GM21717 (cell line): Measurements from ENCODE around the gene CCDC127.

Source experiments
- ATAC-seq: cut with Tn5 transposase; IDR thresholded peaks from one replicate; pipeline ENCODE4 v1.9.1; 2021; ENCODE audit warnings: mild to moderate bottlenecking, moderate library complexity; ENCODE audit not compliant: unreplicated experiment

Gene CCDC127

DNA sequence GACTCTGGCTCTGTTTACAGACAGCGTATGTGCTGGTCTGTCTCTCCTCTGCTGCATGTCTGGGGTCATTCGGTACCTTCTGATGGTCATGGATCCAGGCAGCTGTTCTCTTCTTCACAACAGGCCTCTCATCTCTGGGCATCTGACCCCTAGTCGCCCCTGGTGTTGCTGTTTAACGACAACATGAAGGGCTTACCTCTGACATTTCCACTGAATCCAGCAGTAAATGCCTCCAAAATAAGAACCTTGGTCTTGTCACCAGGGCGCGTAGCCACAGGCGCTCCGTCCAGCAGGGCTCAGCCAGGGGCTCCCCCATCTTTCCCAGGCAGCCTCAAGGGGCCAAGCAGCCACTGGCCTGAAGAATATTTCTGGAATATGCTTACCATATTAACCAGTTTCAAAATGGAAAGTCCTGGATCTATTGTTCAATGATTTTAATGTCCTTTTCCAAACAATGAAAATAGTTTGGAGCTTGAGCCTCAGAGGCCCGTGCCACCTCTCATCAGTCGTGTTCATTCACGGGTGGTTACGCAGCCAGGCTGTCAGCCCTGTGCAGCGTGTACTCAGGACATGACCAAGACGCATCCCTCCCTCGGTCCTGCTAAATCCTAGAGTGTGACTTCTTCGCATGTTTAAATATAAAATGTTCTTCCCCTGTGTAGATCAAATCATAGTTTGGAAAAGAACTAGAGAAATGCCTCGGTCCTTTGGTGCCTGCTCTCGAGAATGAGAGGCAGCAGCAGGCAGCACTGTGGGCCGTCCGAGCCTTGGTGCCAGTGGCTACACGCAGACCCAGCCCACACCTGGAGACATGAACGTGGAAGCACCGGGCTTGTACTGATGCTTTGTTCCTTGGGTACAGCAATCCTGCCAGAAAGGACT, 56.8 kb downstream of the CCDC127 start:
- ATAC-seq: no peak

DNA sequence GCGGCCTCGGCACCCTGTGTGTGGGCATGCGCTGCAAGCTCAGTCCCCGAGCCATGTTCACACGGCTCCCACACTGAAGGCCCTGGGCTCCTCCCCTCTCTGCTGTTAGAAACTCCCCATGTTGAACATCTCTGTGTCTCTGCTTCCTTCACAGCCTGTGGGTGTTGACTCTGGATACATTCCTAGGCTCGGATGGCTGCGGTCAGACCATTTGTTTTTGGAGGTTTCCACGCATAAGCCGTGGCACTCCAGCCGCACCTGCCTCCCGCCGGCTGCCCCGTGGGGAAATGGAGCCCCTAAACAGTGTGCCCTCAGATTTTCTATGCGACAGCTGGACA, 57.8 kb downstream of the CCDC127 start:
- ATAC-seq: no peak

DNA sequence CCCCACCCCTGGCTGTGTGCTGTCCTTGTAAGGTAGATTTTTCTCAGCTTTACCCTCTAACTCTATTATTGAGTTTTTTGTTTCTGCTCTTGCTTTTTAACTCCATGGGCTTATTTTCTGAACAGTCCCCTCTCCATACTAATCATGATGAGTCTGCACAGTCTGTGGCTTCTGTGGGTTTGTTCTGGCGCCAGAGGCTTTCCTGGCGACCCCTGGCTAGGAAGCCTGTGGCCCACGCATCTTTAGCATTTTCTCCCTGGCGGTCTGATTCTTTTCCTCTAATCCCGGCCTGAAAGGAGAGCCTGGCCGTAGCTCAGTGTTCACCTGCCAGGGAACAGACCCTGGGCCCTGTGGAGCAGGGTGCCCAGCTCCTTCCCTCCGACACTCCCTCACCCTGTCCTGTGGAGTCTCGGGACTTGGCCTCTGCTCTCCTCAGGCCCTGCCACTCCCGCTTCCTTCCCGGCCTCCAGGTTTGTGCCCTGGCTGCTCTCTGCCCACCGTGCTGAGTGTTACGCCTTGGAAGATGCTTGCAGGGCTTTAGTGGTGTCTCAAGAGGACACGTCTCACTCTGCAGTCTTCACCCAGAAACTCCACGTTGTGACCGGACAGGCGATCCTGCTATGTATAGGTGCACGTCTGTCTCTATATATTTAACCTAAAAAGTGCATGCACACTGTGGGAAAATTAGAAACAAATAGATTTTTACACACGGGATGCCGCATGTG, 58.3 kb downstream of the CCDC127 start:
- ATAC-seq: no peak

DNA sequence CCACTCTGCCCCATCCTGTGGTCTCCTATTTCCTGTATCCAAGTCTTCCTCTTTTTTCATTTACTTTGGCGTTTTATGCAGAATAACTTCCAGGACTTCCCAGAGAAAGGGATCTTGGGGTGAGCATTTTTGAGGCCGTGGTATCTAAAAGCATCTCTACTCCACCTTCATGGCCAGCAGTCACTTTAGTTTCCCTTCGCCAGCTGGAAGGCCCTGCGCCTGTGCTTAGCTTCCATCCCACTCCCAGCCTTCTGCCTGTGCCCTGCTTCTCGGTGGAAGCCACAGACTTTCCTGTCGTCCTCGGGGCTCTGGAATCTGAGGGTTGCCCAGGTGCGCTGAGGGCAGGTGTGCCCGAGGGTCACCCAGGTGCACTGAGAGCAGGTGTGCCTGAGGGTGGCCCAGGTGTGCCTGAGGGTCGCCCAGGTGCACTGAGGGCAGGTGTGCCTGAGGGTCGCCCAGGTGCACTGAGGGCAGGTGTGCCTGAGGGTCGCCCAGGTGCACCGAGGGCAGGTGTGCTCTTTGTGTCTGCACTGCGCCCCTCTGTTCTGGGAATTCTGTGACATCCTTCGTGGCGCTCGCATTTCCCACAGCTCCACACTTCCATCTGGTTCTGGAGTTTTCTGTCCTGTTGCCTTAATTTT, 59.0 kb downstream of the CCDC127 start:
- no peak for ATAC-seq

DNA sequence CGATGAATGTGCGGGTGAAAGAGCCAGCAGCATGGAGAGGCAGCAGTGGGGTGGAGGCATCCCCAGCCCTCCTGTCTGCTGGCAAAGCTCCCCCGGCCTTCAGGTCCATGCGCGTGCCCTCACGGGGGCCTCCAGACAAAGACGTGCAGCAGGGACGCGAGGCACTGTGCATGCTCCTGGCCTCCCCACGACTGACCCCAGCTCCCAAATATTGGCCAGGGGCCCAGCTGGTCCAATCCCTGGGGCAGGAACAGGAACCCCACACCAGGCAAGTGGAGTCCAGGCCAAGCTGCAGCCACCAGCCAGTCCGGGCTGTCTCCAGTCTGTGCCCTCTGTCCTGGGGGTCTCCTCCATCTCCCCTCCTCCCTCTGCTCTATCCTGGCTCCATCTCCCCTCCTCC, 60.2 kb downstream of the CCDC127 start:
- ATAC-seq: no peak

DNA sequence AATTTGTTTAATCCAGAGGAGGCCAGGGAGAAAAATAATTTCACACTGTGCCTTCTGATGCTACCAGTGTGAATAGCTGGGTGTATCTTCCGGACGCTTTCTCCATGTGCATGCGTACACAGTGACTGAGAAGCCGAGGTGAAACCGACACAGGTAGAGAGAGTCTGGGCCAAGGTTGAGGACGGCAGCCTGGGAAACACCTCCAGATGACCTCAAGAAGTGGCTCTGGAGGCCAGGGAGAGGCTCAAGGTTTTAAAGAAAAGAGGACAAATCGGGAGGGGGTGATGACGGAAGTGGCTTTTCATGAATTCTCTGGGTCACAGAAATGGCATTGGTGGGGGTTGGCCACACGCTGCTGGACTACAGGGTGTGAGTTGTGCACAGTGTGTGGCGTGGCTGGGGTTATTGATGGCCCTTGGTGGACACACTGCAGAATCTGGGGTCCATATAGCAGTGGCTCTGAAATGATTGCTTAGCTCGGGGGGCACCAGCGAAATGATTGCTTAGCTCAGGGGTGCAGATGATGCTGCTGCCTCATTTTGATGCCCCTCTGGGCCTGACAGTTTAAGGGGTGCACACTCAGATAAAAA, 60.7 kb downstream of the CCDC127 start:
- no peak for ATAC-seq

DNA sequence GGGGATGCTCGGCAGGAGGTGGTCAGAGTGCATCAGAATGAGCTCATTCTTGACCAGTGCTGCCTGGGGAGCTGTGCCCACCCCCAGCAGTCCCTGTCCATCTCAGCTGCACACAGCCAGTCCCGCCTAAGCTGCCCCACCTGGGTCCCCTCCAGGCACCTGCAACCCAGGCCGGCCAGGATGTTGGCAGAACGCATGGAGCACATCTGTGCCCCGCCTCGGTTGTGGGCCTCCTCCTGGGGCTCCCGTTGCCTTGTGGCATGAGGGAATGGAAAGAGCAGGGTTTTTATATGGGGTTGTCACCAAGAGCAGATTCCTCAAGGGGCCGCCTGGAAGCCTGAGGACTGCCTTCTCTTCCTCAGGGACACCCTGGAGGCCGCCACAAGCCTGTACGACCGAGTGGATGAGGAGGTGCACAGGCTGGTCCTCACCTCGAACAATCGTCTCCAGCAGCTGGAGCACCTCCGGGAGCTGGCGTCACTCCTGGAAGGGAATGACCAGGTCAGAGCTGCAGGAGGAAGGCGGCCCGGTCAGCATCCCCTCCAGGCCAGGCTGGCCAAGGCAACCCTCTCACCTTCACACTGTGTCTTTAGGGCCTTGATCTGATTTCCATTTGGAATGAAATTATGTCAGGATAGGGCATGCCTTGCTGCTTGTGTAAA, 61.4 kb downstream of the CCDC127 start:
- ATAC-seq: no peak

DNA sequence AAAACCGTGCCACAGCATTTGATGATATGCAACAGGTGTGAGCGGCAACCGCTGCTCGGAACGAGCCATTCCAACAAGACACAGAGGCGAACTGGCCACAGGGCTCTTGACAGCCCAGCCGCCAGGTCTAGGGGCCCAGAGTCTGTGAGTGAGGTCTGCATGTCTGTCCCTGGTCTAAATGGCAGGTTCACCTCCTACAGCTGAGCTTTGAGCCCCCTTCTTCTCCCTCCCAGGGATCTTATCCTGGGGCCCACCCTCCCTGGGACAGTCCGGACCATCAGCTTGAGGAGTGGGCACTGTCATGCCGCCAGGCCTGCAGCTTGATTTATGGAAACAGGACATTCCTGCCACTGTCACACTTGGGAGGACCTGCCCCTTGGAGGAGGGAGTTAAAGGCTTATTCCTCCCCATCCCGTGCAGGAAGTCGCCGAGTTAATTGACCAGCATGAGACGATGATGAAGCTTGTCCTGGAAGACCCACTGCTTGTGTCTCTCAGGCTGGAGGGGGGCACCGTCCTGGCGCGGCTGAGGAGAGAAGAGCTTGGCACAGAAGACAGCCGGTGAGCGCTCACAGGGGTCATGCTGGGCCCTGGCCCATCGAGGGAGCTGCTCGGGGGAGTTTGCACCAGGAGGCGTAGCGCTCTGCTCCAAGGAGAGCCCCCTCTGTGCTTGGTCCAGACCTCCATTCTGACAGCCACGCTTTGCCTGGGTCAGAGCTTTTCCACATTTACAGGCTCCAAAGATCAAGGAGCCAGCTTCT, 62.1 kb downstream of the CCDC127 start:
- ATAC-seq: no peak

DNA sequence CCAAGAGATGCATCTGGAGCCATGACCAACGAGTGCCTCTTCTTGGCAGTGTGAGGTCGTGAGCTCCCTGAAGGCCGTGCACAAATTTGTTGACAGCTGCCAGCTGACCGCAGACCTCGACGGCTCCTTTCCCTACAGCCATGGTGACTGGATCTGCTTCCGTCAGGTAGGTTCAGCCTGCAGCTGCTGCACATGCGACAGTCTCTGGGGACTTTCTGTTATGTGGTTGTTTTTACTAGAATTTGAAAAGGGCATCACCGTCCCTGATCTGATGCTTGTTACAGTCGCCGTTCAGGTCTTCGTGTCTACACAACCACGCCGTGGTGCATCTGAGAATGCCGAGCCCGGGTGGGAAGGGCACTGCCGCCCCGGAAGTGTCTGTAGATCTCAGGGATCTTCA, 63.1 kb downstream of the CCDC127 start:
- ATAC-seq: no peak

DNA sequence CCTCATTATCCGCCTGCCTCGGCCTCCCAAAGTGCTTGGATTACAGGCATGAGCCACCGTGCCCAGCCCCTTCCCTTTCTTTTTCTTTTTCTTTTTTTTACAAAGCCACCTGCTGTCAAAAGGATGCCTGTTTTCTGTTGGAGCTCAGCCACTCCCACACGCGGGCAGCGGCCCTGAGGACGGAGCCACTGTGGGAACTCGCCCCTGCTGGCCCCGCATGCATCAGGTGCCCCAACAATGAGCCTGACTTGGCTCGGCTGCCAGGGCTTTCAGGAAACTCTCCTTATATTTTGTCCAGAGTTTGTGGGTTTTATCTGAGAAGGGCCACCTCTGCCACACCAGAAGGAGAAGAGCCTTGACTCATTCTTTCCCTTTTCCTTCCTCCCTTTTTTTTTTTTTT, 63.7 kb downstream of the CCDC127 start:
- no peak for ATAC-seq

DNA sequence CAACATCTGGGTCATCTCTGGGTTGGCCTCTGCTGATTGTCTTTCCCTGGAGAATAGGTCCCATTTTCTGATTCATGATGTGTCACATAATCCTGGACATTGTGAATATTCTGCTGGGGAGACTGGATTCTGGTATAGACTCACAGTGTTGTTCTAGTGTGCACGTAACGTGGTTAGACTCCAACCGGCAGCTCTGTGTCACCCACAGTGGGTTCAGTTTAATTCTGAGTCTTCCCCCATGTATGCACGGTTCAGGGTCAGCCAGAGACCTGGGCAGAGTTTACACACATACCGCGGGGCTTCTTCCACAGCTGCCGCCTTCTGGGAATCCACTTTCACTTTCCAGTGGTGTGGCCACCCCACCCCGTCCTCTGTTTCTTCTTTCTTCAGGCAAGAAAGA, 64.7 kb downstream of the CCDC127 start:
- no peak for ATAC-seq

DNA sequence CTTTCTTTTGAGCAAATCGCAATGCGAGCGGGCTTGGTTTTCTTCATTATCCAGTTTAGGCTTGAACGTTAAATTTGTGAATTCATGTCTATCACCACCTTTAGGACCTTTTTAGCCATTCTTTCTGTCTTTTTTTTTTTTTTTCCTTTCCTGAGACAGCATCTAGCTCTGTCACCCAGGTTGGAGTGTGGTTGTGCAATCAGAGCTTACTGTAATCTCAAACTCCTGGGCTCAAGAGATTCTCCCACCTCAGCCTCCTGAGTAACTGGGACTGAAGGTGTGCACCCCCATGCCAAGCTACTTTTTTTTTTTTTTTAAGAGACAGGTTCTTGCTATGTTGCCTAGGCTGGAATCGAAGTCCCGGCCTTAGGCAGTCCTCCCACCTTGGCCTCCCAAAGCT, 65.9 kb downstream of the CCDC127 start:
- no peak for ATAC-seq

DNA sequence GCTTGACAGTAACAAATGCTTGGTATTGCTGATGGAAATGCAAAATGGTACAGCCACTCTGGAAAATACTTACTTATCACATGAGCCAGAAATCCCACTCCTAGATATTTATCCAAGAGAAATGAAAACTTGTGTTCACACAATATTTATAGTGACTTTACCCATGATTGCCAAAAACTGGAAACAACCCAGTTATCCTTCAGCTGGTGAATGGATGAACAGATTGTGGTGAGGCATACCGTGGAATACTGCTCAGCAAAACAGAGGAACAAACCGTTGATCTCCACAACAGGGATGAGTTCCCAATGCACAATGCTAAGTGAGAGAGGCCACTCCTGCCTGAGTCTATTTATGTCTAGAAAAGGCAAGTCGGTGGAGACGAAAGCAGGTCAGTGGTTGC, 67.2 kb downstream of the CCDC127 start:
- ATAC-seq: no peak

DNA sequence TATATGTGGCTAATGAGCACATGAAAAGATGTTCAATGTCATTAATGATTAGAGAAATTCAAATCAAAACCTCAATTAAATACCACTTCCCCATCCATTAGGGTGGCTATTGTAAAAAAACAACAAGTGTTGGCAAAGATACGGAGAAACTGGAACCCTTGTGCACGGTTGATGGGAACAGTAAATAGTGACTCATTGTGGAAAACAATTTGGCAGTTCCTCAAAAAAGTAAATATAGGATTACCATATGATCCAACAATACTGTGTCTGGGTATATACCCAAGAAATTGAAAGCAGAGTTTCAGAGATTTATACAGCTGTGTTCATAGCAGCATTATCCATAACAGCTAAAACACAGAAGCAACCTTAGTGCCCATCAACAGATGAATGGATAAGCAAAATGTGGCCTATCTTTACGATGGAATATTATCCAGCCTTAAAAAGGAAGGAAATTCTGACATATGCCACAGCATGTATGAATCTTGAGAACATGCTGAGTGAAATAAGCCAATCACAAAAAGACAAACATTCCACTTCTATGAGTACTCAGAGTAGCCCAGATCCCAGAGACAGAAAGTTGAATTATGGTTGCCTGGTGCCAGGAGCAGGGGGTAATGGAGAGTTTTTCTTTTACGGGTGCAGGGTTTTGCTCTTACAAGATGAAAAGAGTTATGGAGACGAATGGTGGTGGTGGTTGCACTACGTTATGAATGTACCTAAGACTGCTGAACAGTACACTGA, 68.0 kb downstream of the CCDC127 start:
- no peak for ATAC-seq

DNA sequence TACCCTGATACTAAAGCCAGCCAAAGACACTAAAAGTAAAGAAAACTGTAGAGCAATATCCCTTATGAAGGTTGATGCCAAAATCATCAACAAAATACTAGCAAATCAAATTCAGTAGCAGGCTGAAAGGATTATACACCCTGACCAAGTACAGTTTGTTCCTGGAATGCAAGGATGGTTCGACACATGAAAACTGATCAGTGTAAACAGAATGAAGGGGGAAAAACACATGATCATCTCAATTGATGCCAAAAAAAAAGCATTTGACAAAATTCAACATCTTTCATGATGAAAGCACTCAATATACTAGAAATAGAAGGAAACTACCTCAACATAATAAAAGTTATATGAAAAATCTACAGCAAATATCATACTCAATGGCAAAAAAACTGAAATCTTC, 70.2 kb downstream of the CCDC127 start:
- ATAC-seq: no peak
